Gastrocnemius medialis (tissue), 4 donors: ENCODE data around the gene TMEM221.

Source experiments
- CTCF ChIP-seq, 5 experiments: fragments of 450-650 bp in 3 of 5; fragments of 200-600 bp in 2 of 5; sonication (generic) in 2 of 5; IDR thresholded peaks in 4 of 5; conservative IDR thresholded peaks in 1 of 5; 1 replicate in 4 of 5; 2 replicates in 1 of 5; pipeline ENCODE4 v1.5.1; 2016 to 2019; ENCODE audit warnings: antibody characterized with exemption in 5 of 5, mild to moderate bottlenecking in 3 of 5, moderate library complexity in 3 of 5
- POLR2A ChIP-seq, 2 donors: fragments of 450-650 bp; IDR thresholded peaks; one replicate each; pipeline ENCODE4 v1.6.1; 2017; ENCODE audit warnings: antibody characterized with exemption in 2 of 2, mild to moderate bottlenecking in 2 of 2, moderate library complexity in 2 of 2

- TF ChIP-seq POLR2A (IDR thresholded peaks at IDR 0.05): no peak
- TF ChIP-seq CTCF (IDR thresholded peaks at IDR 0.05 in 4 of 5, conservative IDR thresholded peaks at IDR 0.05 in 1 of 5): no peak
Measured at GRCh38 chr19:17393002-17393401, 55.5 kb downstream of the TMEM221 start.
